Activated T-cell treated with anti-CD3 and anti-CD28 coated beads for 48 hours (primary cell): ENCODE data around the gene TMEM245.
"Not testable (repeated sequence)": the region's sequence is repeated elsewhere in the genome, so short reads cannot be mapped to it uniquely, and the experiment has no call there.

Experiments used
- DNase-seq: peaks from one replicate; pipeline ENCODE4 v3.0.0-alpha.2; 2020; ENCODE audit warnings: low read depth

TMEM245 gene

GRCh38 chr9:109063760-109064159, 56.0 kb downstream of the TMEM245 start:
- DNase-seq: no peak

GRCh38 chr9:109062543-109062942, 57.2 kb downstream of the TMEM245 start:
- no peak for DNase-seq

- no peak for DNase-seq
Observed at GRCh38 chr9:109060191-109060590, 59.6 kb downstream of the TMEM245 start.

GRCh38 chr9:109053121-109053520, 66.6 kb downstream of the TMEM245 start:
- not testable (repeated sequence) for DNase-seq

GRCh38 chr9:109052416-109052815, 67.3 kb downstream of the TMEM245 start:
- no peak for DNase-seq

GRCh38 chr9:109051733-109052132, 68.0 kb downstream of the TMEM245 start:
- DNase-seq: no peak

GRCh38 chr9:109050444-109050843, 69.3 kb downstream of the TMEM245 start:
- no peak for DNase-seq

GRCh38 chr9:109048822-109049221, 70.9 kb downstream of the TMEM245 start:
- DNase-seq: no peak

- no peak for DNase-seq
Observed at GRCh38 chr9:109047259-109047658, 72.5 kb downstream of the TMEM245 start.

GRCh38 chr9:109046346-109046745, 73.4 kb downstream of the TMEM245 start:
- no peak for DNase-seq

- no peak for DNase-seq
Observed at GRCh38 chr9:109043578-109043977, 76.2 kb downstream of the TMEM245 start.

- no peak for DNase-seq
Observed at GRCh38 chr9:109040571-109040970, 79.2 kb downstream of the TMEM245 start.

GRCh38 chr9:109039539-109039938, 80.2 kb downstream of the TMEM245 start:
- DNase-seq: no peak

- no peak for DNase-seq
Observed at GRCh38 chr9:109037946-109038715, 81.6 kb downstream of the TMEM245 start.

GRCh38 chr9:109036744-109037680, 82.7 kb downstream of the TMEM245 start:
- no peak for DNase-seq

GRCh38 chr9:109035684-109036423, 83.9 kb downstream of the TMEM245 start:
- DNase-seq: no peak

- no peak for DNase-seq
Observed at GRCh38 chr9:109033941-109034700, 85.6 kb downstream of the TMEM245 start.

- no peak for DNase-seq
Observed at GRCh38 chr9:109031241-109031640, 88.5 kb downstream of the TMEM245 start.

- DNase-seq: no peak
Observed at GRCh38 chr9:109030426-109030825, 89.3 kb downstream of the TMEM245 start.

- DNase-seq: no peak
Observed at GRCh38 chr9:109028457-109028856, 91.3 kb downstream of the TMEM245 start.

- no peak for DNase-seq
Observed at GRCh38 chr9:109027176-109027575, 92.6 kb downstream of the TMEM245 start.

GRCh38 chr9:109026306-109026705, 93.4 kb downstream of the TMEM245 start:
- no peak for DNase-seq
